Measurements from ENCODE around the gene ABCB7.
A peak's percentile ranks its signal among the peaks of the same experiment; 100 is the strongest.

GRCh38 chrX:75051047-75051446 is 105.0 kb downstream of the ABCB7 start:
- TF ChIP-seq CEBPB (IDR thresholded peaks at IDR 0.05) (0 out of 2 replicates have a peak, but pooled peaks have one; percentile 40), CREB1 (IDR thresholded peaks at IDR 0.05; ENCODE audit: low read depth) (no peak), ZBTB7A (IDR thresholded peaks at IDR 0.05; ENCODE audit: low read depth) (no peak), REST (IDR thresholded peaks at IDR 0.05; ENCODE audit: low read depth) (no peak), TEAD4 (IDR thresholded peaks at IDR 0.05) (no peak), YY1 (IDR thresholded peaks at IDR 0.05; ENCODE audit: low read depth) (no peak), TCF12 (IDR thresholded peaks at IDR 0.05; ENCODE audit: low read depth) (no peak), FOXM1 (IDR thresholded peaks at IDR 0.05; ENCODE audit: borderline replicate concordance, low read depth) (no peak), USF1 (IDR thresholded peaks at IDR 0.05) (no peak), EP300 (IDR thresholded peaks at IDR 0.05; ENCODE audit: borderline replicate concordance) (no peak), TAF1 (IDR thresholded peaks at IDR 0.05; ENCODE audit: low read depth) (no peak), RAD21 (IDR thresholded peaks at IDR 0.05; ENCODE audit: low read depth) (no peak), MAX (IDR thresholded peaks at IDR 0.05) (no peak), EGR1 (IDR thresholded peaks at IDR 0.05) (no peak)
